Measurements from ENCODE around the gene PTPRE.

The PTPRE gene

DNA sequence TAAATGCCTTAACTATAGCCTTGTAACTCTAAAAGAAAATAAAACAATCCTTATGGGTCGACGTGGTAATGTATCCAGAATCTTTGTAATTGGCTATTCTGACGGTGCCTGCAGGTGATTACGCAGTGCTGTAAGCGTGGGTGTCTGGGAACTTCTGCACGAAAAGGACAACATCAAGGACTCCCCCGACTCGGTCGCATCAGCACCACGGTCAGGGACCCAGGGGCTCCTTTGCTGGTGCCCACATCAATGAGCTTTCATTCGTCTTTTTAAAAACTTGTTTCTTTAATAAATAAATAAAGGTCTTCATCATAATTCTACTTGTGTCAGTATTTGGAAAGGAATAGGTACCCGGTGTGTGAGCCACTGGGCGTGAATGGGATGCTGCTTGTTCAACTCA, 206.1 kb downstream of the PTPRE start:
- Histone ChIP-seq H3K27me3 (ENCODE audit: control insufficient read depth, low read length) (no peaks in the 10 kb centered on the region), H3K4me2 (ENCODE audit: low read length) (no peak overlapping the region), H3K9me2 (replicated peaks; ENCODE audit: control insufficient read depth, low read length) (no peaks in the 10 kb centered on the region), H3K36me3 (ENCODE audit: control insufficient read depth, low read length) (peaks cover 100% of the 10 kb centered on the region), H3K79me2 (ENCODE audit: control insufficient read depth, low read length) (peaks cover 62% of the 10 kb centered on the region), H3K27ac (ENCODE audit: low read depth, low read length) (no peak overlapping the region), H4K20me1 (ENCODE audit: control insufficient read depth, insufficient read depth, low read depth, low read length) (peaks cover 10% of the 10 kb centered on the region; the same call in 1 of the 2 replicates), H3K9me3 (ENCODE audit: control insufficient read depth, insufficient read depth, low read length) (no peaks in the 10 kb centered on the region), H3K4me3 (ENCODE audit: low read length) (no peak overlapping the region), H3K4me1 (ENCODE audit: control insufficient read depth, low read length) (no peaks in the 10 kb centered on the region), H3F3A (ENCODE audit: control insufficient read depth, insufficient read depth) (no peaks in the 10 kb centered on the region)
- TF ChIP-seq EZH2phosphoT487 (IDR thresholded peaks at IDR 0.05; ENCODE audit: borderline replicate concordance, low read length) = no peak
- TF ChIP-seq, protein P1, sequence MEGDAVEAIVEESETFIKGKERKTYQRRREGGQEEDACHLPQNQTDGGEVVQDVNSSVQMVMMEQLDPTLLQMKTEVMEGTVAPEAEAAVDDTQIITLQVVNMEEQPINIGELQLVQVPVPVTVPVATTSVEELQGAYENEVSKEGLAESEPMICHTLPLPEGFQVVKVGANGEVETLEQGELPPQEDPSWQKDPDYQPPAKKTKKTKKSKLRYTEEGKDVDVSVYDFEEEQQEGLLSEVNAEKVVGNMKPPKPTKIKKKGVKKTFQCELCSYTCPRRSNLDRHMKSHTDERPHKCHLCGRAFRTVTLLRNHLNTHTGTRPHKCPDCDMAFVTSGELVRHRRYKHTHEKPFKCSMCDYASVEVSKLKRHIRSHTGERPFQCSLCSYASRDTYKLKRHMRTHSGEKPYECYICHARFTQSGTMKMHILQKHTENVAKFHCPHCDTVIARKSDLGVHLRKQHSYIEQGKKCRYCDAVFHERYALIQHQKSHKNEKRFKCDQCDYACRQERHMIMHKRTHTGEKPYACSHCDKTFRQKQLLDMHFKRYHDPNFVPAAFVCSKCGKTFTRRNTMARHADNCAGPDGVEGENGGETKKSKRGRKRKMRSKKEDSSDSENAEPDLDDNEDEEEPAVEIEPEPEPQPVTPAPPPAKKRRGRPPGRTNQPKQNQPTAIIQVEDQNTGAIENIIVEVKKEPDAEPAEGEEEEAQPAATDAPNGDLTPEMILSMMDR (IDR thresholded peaks at IDR 0.05; ENCODE audit: low read depth, low read length, poor library complexity, severe bottlenecking) = no peak

DNA sequence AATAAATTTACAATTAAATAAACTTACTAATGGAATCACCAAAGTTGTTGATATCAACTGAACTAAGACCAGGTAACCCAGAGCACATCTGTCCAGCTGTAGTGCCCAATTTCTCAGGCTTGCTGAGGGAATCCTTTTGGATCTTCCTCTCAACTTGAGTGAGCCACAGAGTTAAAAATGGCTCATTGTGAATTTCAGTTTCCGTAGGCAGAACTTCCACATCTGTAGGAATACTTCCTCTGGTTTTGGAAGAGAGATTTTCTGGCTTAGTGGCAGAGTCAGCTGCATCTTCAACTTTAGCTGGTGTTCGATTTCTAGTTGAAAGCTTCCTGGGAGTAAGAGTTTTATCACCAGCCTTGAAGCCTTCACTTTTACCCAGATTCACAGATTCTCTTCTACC, 208.0 kb downstream of the PTPRE start:
- H3K4me1 ChIP-seq (ENCODE audit: control insufficient read depth, low read length) = no peaks in the 10 kb centered on the region
- H3K79me2 ChIP-seq (ENCODE audit: control insufficient read depth, low read length) = peaks cover 65% of the 10 kb centered on the region
- H3K4me3 ChIP-seq (ENCODE audit: low read length) = no peak overlapping the region
- no peaks in the 10 kb centered on the region for H3K27me3 ChIP-seq (ENCODE audit: control insufficient read depth, low read length)
- 0 out of 2 replicates have a peak, but pooled peaks cover 3% of the 10 kb centered on the region for H3F3A ChIP-seq (ENCODE audit: control insufficient read depth, insufficient read depth)
- H3K36me3 ChIP-seq (ENCODE audit: control insufficient read depth, low read length) = peaks cover 99% of the 10 kb centered on the region
- H4K20me1 ChIP-seq (ENCODE audit: control insufficient read depth, insufficient read depth, low read depth, low read length) = peaks cover 19% of the 10 kb centered on the region; the same call in 1 of the 2 replicates
- no peak overlapping the region for H3K4me2 ChIP-seq (ENCODE audit: low read length)
- H3K9me2 ChIP-seq (replicated peaks; ENCODE audit: control insufficient read depth, low read length) = no peaks in the 10 kb centered on the region
- H3K27ac ChIP-seq (ENCODE audit: low read depth, low read length) = no peak overlapping the region
- TF ChIP-seq EZH2phosphoT487 (IDR thresholded peaks at IDR 0.05; ENCODE audit: borderline replicate concordance, low read length) = no peak
- TF ChIP-seq, protein P1 (IDR thresholded peaks at IDR 0.05; ENCODE audit: low read depth, low read length, poor library complexity, severe bottlenecking) = no peak
- no peaks in the 10 kb centered on the region for H3K9me3 ChIP-seq (ENCODE audit: control insufficient read depth, insufficient read depth, low read length)

DNA sequence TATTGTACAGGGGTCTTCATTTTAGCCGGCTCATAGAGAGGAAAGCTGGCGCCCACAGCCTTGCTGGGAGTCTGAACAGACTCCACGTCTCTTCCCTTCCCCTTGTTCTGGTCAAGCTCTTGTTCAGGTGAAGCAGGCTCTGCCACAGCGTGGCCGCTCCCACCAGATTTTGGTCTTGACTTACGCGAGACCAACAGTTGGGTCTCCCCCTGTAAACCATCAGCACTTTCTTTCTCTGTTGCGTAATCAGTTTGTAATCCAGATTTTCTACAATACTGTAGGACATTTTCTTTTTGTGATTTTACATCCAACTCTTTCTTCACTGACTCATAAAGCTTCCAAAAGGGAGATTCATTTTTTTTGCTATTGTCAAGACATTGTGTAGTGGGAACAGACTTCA, 208.5 kb downstream of the PTPRE start:
- Histone ChIP-seq H3K79me2 (ENCODE audit: control insufficient read depth, low read length) (peaks cover 70% of the 10 kb centered on the region), H3K36me3 (ENCODE audit: control insufficient read depth, low read length) (peaks cover 99% of the 10 kb centered on the region), H4K20me1 (ENCODE audit: control insufficient read depth, insufficient read depth, low read depth, low read length) (peaks cover 23% of the 10 kb centered on the region; the same call in 1 of the 2 replicates), H3F3A (ENCODE audit: control insufficient read depth, insufficient read depth) (0 out of 2 replicates have a peak, but pooled peaks cover 3% of the 10 kb centered on the region), H3K9me2 (replicated peaks; ENCODE audit: control insufficient read depth, low read length) (no peaks in the 10 kb centered on the region), H3K9me3 (ENCODE audit: control insufficient read depth, insufficient read depth, low read length) (no peaks in the 10 kb centered on the region), H3K4me2 (ENCODE audit: low read length) (no peak overlapping the region), H3K4me3 (ENCODE audit: low read length) (no peak overlapping the region), H3K27me3 (ENCODE audit: control insufficient read depth, low read length) (no peaks in the 10 kb centered on the region), H3K4me1 (ENCODE audit: control insufficient read depth, low read length) (no peaks in the 10 kb centered on the region), H3K27ac (ENCODE audit: low read depth, low read length) (no peak overlapping the region)
- TF ChIP-seq EZH2phosphoT487 (IDR thresholded peaks at IDR 0.05; ENCODE audit: borderline replicate concordance, low read length) = no peak
- TF ChIP-seq, protein P1 (IDR thresholded peaks at IDR 0.05; ENCODE audit: low read depth, low read length, poor library complexity, severe bottlenecking) = no peak
